GM12801 (cell line): Measurements from ENCODE around the gene DMKN.

ENCODE experiments used
- TF ChIP-seq, protein P1 (sequence below): IDR thresholded peaks from one replicate; pipeline ENCODE4 v1.5.1; 2011; ENCODE audit warnings: control low read depth; ENCODE audit not compliant: insufficient read length; ENCODE audit errors: extremely low read depth

The DMKN gene

DNA sequence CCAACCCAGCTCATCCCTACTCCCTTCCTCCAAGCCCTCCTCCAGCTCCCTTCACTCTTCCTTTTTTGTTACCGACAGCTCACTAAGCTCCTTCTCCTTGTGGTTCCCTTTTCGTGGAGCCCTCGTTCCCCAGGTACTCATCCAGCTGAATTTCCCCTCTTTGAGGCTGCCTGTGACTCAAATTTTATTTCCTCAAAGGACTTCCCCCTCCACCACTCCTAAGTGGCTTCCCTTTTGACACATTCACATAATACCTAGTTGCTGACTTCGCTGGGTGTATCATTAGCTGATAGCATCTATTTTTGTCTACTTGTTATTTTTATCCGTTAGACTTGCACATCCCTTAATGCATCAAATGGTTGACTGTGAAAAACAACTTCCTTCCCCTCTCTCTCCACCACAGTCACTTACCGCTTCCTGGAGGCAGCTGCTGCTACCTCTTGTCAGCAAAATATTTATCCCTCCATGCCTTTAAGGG, 50.9 kb downstream of the DMKN start:
- TF ChIP-seq, protein P1, sequence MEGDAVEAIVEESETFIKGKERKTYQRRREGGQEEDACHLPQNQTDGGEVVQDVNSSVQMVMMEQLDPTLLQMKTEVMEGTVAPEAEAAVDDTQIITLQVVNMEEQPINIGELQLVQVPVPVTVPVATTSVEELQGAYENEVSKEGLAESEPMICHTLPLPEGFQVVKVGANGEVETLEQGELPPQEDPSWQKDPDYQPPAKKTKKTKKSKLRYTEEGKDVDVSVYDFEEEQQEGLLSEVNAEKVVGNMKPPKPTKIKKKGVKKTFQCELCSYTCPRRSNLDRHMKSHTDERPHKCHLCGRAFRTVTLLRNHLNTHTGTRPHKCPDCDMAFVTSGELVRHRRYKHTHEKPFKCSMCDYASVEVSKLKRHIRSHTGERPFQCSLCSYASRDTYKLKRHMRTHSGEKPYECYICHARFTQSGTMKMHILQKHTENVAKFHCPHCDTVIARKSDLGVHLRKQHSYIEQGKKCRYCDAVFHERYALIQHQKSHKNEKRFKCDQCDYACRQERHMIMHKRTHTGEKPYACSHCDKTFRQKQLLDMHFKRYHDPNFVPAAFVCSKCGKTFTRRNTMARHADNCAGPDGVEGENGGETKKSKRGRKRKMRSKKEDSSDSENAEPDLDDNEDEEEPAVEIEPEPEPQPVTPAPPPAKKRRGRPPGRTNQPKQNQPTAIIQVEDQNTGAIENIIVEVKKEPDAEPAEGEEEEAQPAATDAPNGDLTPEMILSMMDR: no peak

DNA sequence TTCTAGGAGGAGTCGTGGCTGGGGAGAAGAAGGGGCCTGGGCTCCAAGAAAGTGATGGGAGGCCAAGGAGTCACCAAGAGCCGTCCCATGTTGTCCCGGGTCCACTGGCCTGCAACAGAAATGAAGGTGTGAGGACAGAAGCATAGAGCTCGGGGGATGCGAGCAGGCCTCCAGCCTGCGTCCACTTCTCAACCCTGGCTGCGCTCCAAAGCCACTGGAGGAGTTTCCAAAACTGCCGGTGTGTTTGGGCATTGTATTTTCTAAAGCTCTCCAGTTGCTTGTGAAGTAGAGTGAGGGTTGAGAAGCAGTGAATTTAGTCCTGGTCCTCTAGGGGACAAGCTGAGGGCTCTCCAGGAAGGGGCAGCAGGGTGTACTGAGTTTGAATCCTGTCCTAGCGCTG, 52.4 kb downstream of the DMKN start:
- TF ChIP-seq, protein P1: no peak

DNA sequence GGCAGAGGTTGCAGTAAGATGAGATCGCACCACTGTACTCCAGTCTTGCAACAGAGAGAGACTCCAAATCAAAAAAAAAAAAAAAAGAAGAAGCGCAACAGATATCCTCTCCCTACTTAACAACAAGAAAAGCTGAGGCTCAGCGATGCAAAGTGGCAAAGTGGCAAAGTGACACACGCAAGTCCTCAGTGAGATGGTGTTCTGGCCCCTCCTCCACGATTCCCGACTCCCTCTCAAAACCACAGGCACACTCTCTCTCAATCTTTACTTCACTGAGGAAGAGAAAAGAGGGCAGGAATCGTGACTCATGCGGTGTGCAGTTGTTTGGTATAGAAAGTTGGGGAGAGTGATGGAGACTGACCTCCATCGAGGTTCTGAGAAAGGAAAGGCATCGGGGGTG, 52.8 kb downstream of the DMKN start:
- TF ChIP-seq, protein P1: no peak

DNA sequence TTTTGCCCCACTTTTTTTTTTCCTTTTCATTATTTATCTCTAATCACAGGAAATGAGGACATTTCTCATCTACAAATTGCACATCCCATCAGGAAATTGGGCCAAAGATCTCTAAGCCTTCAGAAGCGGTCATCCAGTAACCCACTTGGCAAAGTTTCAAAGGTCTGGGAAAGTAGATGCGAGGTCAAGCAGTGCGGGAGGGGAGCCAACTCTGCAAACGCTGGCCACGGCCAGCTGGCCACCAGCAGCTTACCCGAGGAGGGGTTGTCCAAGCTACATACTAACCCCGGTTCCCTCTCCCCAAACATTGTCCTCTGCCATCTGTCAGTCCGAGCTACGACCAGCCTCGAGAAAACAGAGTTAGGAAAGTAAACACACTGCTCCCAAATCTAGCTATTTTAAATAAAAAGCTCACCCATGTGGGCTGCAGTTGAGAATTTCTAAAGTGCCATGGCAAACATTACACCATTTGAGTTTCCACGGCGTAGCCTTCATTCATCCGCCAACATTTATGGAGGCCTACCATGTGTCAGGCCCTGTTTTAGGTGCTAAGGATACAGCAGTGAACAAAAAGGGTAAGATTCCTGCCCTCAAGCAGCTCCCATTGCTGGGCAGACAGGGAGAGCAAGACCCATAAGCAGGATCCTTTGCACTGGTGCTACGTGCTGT, 53.9 kb downstream of the DMKN start:
- TF ChIP-seq, protein P1: no peak

DNA sequence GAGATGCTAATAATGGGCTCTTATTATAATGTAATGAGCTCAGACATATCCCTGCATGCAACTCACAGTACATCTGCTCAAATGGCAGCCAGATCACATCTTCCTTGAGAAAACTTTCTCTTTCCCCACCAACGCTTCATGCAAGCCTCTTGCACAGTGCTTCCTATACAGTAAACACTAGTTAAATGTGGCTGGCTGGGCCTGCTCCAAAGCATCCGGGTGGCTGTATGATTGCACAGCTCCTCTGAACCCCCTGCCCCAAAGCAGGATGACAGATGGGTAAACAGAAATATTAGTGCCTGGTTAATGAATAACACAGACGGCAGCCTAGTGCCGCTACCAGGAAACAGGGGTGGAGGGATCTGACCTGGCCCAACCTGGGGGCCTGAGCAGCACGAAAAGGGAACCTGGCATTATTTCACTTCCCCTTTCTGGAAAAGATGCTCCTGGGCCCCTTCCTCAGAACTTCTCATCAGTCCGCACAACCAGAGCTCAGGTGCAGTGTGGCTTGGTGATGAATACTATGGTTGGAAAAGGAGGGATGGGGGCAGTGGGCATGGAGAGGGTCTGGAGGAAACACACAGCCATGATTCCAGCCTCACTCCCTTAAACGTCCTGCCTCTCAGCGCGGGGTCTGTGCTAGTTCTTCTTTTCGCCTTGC, 54.6 kb downstream of the DMKN start:
- TF ChIP-seq, protein P1: no peak

DNA sequence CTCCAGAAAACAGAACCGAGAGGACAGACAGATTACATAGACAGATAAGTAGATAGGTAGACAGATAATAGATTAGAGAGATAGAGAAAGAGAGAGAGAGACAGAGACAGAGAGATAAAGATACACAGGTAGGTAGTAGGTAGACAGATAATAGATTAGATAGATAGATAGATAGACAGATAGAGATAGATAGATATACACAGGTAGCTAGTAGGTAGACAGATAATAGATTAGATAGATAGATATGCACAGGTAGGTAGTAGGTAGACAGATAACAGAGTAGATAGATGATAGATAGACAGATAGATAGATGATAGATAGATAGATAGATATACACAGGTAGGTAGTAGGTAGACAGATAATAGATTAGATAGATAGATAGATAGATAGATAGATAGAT, 55.3 kb downstream of the DMKN start:
- TF ChIP-seq, protein P1: no peak

DNA sequence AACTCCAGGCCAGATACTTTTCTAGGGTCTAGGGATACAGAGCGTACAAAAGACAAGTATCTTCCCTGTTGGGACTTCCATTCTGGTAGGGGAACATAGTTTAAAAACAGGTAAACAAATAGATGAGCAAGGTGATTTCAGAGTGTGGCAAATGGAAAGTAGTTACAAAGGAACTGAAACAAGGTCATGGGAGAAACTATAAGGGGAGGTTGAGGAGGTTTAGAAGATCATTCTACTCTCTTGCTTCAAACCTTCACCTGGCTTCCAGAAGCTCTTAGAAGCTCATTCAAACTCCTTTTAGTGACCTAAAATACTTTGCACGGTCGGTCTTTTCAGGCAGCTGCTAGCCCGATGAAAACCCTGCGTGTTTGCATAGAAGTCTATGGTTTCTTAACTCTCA, 56.3 kb downstream of the DMKN start:
- TF ChIP-seq, protein P1: no peak
